ENCODE measurements around the gene MSI2.

GRCh38 chr17:57363580-57363979 lies 107.3 kb downstream of the MSI2 start:
- TF ChIP-seq, protein P1, sequence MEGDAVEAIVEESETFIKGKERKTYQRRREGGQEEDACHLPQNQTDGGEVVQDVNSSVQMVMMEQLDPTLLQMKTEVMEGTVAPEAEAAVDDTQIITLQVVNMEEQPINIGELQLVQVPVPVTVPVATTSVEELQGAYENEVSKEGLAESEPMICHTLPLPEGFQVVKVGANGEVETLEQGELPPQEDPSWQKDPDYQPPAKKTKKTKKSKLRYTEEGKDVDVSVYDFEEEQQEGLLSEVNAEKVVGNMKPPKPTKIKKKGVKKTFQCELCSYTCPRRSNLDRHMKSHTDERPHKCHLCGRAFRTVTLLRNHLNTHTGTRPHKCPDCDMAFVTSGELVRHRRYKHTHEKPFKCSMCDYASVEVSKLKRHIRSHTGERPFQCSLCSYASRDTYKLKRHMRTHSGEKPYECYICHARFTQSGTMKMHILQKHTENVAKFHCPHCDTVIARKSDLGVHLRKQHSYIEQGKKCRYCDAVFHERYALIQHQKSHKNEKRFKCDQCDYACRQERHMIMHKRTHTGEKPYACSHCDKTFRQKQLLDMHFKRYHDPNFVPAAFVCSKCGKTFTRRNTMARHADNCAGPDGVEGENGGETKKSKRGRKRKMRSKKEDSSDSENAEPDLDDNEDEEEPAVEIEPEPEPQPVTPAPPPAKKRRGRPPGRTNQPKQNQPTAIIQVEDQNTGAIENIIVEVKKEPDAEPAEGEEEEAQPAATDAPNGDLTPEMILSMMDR (IDR thresholded peaks at IDR 0.05): no peak
- no peak for TF ChIP-seq EP300 (IDR thresholded peaks at IDR 0.05)

All from gastroesophageal sphincter (tissue), 3 donors.